Right lung (tissue), 5 donors: ENCODE results near the gene HS3ST5. TPM values are rescaled to one million over a fixed set of nuclear protein-coding genes. Genes with fewer than 3 reads are reported as not detected.
A peak's percentile ranks its signal among the peaks of the same experiment; 100 is the strongest.
"Not testable (repeated sequence)": the region's sequence is repeated elsewhere in the genome, so short reads cannot be mapped to it uniquely, and the experiment has no call there.

Source experiments
- DNase-seq, 2 donors: peaks; one replicate each; pipeline ENCODE4 v3.0.0-alpha.2; 2013
- polyA plus RNA-seq, 5 donors: library from polyadenylated mRNA; unstranded; fragments of 120-200 nt; gene quantifications; one replicate each; pipeline versions ENCODE4 v1.2.1 to v1.2.3, GENCODE V29; 2013; ENCODE audit warnings: inconsistent platforms in 1 of 5, low replicate concordance in 1 of 5; ENCODE audit not compliant: insufficient read length in 5 of 5, insufficient read depth in 1 of 5

The HS3ST5 gene
- polyA plus RNA-seq, 5 donors = 0.10 to 0.28 (median 0.26) TPM

DNA sequence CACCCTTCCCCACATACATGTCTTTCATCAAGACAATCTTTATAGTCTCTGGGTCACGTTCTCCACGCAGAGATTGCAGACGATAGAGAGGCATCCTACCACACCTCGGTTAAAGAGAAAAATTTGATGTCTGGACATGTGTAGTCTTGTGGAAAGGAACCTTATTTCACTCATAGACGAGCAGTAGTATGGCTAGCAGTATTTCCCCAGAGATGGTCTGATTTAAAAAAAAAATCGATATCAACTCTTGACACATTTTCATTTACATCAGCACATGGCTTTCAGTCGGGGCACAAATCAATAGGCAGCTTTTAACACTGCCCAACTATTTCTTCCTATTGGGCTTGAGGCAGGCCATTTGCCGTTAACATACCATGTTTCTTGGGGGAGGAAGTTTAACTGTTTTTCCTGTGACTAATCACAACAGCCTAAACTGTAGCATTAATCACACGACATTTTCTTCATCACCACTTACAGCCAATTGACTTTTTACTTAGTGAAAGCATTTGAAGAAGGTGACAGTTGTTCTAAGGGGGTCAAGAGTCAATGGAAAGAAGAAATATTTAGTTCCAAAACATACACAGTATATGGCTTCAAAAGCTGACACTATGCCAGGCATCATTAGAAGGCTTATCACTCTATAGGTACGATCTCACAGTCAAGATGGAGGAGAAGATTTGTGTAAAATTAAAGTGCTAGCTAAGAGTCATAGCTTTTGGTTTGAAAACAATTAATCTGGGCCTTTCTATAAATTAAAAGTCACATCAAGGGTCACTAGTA lies 242.4 kb downstream of the HS3ST5 start:
- DNase-seq = no peak

GRCh38 chr6:114096561-114097172 lies 246.2 kb downstream of the HS3ST5 start:
- peak in 1 of 2 donors; percentile 19 for DNase-seq

DNA sequence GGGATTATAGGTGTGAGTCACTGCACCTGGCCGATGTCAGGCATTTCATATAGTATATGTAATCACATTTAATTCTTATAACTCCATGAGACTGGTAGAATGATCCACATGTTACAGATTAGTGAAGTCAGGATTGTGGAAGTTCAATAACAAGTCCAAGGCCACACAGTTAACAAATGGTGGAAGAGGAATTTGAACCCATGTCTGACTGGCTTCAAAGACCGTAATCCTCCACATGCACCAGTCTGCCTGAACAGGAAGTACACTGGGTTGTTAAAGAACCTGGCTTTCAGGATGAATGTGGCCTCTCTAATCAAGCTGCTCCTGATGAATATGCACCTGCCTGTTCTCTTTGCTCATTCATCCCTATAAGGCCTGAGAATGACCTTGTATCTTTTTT lies 249.9 kb downstream of the HS3ST5 start:
- no peak for DNase-seq

DNA sequence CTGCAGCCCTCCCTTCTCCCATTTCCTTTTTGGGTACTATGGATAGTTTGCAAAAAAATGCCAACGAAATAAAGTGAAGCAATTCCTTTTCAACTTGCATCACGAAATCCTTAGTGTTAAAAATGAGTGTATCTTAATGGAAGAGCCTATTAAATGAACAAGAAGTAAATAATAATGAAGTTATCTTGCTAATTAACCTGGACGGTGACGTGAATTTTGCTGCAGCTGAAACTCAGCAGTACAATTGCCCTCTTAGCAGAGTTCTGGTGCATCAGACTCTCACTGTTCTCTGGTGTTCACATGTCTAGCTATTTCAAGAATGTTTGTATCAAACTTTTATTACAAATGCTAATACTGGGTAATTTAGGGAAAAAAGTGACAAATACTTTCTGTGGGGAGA lies 252.2 kb downstream of the HS3ST5 start:
- no peak for DNase-seq

GRCh38 chr6:114087496-114087895 lies 255.3 kb downstream of the HS3ST5 start:
- DNase-seq = no peak

DNA sequence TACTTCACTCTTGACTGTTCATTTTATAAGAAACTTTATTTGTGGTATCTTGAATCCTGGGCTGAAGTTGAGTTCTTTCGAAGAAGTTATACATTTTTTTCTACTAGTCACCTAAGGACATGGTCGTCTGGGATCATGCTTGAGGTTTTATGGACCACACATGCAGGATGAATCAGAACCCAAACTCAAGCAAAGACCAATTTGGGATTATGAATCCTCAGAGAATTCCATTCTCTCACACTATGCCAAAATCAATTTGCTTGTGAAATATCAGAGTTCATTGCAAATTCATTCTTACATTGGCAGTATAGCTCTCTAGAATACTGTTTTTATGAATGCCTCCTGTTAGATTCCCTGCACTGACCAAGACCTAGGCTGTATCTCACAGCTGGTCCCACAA lies 257.6 kb downstream of the HS3ST5 start:
- no peak for DNase-seq

- DNase-seq = no peak
Measured at GRCh38 chr6:114084327-114084890, 258.4 kb downstream of the HS3ST5 start.

DNA sequence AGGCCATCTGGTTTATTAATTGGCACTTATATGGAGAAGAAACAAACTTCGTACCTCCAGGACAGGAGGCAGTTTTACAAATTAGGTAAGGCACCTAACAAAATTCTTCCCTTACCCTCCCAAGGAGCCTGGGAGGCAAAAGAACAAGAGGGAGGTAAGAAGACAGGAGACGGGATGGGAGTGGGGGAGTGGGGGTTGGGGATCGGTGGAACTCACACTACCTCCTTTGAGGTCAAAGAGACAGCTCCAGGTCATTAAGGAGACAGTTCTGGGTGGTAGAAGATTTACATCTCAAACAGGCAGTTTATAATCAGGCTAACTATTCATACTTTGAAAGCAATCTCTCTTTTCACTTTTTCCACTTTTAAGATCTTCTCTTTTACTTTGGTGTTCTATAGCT lies 259.6 kb downstream of the HS3ST5 start:
- no peak for DNase-seq

- DNase-seq = no peak
Measured at GRCh38 chr6:114081730-114082129, 261.1 kb downstream of the HS3ST5 start.

DNA sequence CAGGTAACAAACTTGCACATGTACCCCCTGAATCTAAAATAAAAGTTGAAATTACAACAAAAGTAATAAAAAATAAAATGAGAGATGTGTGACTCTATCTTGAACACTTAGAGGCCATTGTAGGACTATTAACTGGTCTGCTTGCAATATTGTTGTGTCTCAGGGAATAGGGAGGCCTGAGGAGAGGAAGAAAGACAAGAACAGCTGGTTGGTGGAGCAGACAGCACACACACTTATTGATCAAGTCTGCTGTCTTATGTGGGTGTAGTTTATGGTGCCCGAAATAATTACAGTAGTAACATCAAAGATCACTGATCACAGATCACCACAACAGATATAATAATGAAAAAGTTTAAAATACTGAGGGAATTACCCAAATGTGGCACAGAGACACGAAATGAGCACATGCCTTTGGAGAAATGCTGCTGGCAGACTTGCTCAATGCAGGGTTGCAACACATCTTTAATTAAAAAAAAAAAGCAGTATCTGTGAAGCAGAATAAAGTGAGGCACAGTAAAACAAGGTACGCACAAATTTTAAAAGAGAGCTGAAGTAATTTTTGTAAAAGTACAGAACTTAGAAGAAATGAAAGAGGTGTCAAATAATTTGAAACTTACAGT lies 261.8 kb downstream of the HS3ST5 start:
- DNase-seq = no peak

DNA sequence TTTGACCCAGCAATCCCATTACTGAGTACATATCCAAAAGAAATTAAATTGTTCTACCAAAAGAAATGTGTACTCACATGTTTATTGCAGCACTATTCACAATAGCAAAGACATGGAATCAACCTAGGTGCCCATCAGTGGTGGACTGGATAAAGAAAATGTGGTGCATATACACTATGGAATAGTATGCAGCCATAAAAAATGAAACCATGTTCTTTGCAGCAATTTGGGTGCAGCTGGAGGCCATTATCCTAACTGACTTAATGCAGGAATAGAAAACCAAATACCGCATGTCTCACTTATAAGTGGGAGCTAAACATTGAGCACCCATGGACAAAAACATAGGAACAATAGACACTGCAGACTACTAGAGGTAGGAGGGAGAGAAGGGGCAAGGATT lies 262.4 kb downstream of the HS3ST5 start:
- DNase-seq = not testable (repeated sequence)

- no peak for DNase-seq
Measured at GRCh38 chr6:114075777-114076176, 267.0 kb downstream of the HS3ST5 start.

DNA sequence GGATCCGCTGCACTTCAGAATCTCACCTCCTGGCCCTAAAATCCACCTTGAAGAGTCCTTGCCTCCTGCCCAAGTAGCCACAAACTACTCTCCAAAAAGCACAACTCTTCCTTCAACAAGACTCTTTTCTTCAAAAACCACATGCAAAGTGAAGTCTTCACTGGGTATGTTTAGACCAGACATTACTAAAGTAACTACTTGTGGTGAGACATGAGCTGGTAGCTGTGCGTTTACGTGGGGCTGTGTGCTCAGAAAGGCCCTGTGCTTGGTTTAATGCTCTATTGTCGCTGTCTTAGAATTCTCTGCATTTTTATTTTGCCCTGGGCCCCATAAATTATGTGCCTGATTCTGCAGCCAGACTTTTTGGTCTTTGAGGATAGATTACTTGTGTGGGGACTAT lies 267.5 kb downstream of the HS3ST5 start:
- DNase-seq = no peak

DNA sequence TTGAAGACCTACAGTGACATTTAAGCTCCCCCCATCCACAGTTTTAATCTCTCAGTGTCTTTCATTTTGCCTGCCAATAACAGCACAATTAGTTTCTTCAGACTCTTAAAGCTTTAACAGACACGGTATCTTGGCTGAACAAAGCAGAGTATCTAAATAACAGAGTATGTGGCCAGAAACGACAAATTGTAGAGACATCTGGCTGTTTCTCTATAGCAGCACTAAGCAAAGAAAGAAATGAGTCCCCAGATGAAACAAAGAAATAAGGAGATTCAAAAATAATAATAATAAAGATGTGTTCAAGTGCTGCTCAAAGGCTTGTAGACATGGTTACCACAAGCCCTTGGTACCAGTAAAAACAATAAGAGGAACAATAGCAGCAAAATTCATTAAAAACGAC lies 274.1 kb downstream of the HS3ST5 start:
- DNase-seq = no peak

DNA sequence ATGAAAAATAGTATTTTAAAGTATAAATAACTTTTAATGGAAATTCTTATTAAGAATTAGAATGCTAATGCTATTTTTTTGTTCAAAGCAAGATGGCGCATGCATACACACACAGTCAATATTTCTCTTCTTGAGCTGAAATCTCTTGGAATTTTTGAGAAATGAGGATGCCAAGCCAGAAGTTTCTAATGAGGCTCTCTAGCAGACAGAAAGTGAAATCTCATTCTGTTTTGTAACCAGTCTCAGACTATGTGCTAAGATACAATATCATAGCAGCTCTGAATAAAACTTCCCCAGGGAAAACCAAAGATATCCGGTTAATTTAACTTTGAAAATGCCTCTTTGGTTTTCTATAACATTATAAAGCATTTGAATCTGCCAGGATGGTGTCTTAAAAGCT lies 274.7 kb downstream of the HS3ST5 start:
- DNase-seq = no peak

- DNase-seq = no peak
Measured at GRCh38 chr6:114064862-114065261, 278.0 kb downstream of the HS3ST5 start.

GRCh38 chr6:114063956-114064355 lies 278.9 kb downstream of the HS3ST5 start:
- DNase-seq = no peak

GRCh38 chr6:114062199-114062598 lies 280.6 kb downstream of the HS3ST5 start:
- no peak for DNase-seq

DNA sequence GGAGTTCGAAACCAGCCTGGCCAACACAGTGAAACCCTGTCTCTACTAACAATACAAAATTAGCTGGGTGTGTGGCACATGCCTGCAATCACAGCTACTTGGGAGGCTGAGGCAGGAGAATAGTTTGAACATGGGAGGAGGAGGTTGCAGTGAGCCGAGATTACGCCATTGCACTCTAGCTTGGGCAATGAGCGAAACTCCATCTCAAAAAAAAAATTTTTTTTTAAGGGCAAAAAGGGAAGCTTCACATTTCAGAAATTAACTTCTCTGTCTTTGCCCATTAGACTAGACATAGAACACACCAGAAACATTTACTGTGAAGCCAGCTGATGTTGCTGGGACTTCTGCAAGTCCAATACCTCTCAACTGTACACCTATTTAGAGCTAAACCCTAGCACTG lies 281.1 kb downstream of the HS3ST5 start:
- no peak for DNase-seq

DNA sequence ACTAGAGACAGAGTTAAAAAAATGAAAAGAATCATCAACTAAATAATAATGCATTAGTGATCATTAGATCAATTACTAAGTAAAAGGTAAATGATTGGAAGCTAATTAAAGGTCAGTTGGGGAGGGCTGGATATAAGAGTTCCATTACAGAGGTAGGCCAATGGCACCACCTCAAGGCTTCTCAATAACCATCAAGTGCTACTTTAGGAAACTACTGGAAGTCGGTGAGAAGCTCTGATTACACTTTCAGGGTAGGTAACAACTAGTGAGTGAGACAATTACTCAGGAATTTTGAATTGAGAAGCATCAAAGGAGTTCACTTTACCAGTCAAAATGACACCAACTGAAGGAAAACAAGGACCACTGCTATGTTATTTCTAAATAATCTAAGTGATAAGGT lies 281.7 kb downstream of the HS3ST5 start:
- DNase-seq = no peak

GRCh38 chr6:114058435-114058834 lies 284.4 kb downstream of the HS3ST5 start:
- DNase-seq = no peak

- peak; percentile 23 to 24 for DNase-seq
Measured at GRCh38 chr6:114055763-114056162, 287.1 kb downstream of the HS3ST5 start.

- DNase-seq = no peak
Measured at GRCh38 chr6:114055349-114055748, 287.5 kb downstream of the HS3ST5 start.
